ENCODE data around the gene ZKSCAN2.

- TF ChIP-seq ARNT (IDR thresholded peaks at IDR 0.05): no peak
- TF ChIP-seq TARDBP (IDR thresholded peaks at IDR 0.05): no peak
- TF ChIP-seq FOXA1 (IDR thresholded peaks at IDR 0.05): no peak
- TF ChIP-seq CTBP1 (IDR thresholded peaks at IDR 0.05; ENCODE audit: borderline replicate concordance): no peak
- TF ChIP-seq SUZ12 (IDR thresholded peaks at IDR 0.05): no peak
- no peak for TF ChIP-seq BHLHE40 (IDR thresholded peaks at IDR 0.05; ENCODE audit: borderline replicate concordance)
- TF ChIP-seq FOXM1 (IDR thresholded peaks at IDR 0.05; ENCODE audit: borderline replicate concordance): no peak
- TF ChIP-seq PKNOX1 (IDR thresholded peaks at IDR 0.05): no peak
Observed at GRCh38 chr16:25189305-25189704, 68.3 kb downstream of the ZKSCAN2 start.

Data from HEK293T (cell line).